Neural cell (in vitro differentiated cells): ENCODE data around the gene ADAMTS15. TPM values are rescaled to one million over a fixed set of nuclear protein-coding genes. Genes with fewer than 3 reads are reported as not detected.

Source experiments
- H2AFZ ChIP-seq: fragments of 200-600, 300-800 bp; sonication (generic), shearing (Covaris generic); 2 replicates; pipeline ENCODE4 v1.6.0; 2014; ENCODE audit warnings: low read depth, mild to moderate bottlenecking, antibody characterized with exemption, low read length, moderate library complexity
- H3F3A ChIP-seq: fragments of 200-600 bp; shearing (Covaris generic); 2 replicates; pipeline ENCODE4 v1.6.1; 2016; ENCODE audit warnings: mild to moderate bottlenecking, moderate library complexity, mixed read lengths, antibody characterized with exemption, low read length; ENCODE audit not compliant: insufficient read depth, poor library complexity, severe bottlenecking
- H3K27ac ChIP-seq: fragments of 200-600, 300-800 bp; sonication (generic), shearing (Covaris generic); 2 replicates; pipeline ENCODE4 v1.5.1; 2014; ENCODE audit warnings: mild to moderate bottlenecking, low read length, moderate library complexity
- H3K27me3 ChIP-seq: fragments of 300-800, 200-600 bp; sonication (generic), shearing (Covaris generic); 2 replicates; pipeline ENCODE4 v1.6.0; 2014; ENCODE audit warnings: mild to moderate bottlenecking, low read depth, low read length, moderate library complexity; ENCODE audit not compliant: insufficient read depth
- H3K36me3 ChIP-seq: fragments of 300-800, 200-600 bp; sonication (generic), shearing (Covaris generic); 2 replicates; pipeline ENCODE4 v1.5.1; 2014; ENCODE audit warnings: mild to moderate bottlenecking, antibody characterized with exemption, low read length, moderate library complexity; ENCODE audit not compliant: insufficient read depth
- H3K4me2 ChIP-seq: fragments of 300-800, 200-600 bp; sonication (generic), shearing (Covaris generic); 2 replicates; pipeline ENCODE4 v1.6.0; 2014; ENCODE audit warnings: mild to moderate bottlenecking, low read length
- H3K4me3 ChIP-seq: fragments of 300-800, 200-600 bp; sonication (generic), shearing (Covaris generic); 2 replicates; pipeline ENCODE4 v1.5.1; 2014; ENCODE audit warnings: mild to moderate bottlenecking, low read length, moderate library complexity
- H3K79me2 ChIP-seq: fragments of 200-600 bp; shearing (Covaris generic); replicated peaks from 2 replicates; pipeline ENCODE4 v1.6.0; 2014; ENCODE audit warnings: mild to moderate bottlenecking, low read length, moderate library complexity; ENCODE audit not compliant: insufficient read depth
- H3K9ac ChIP-seq: fragments of 300-800, 200-600 bp; sonication (generic), shearing (Covaris generic); 2 replicates; pipeline ENCODE4 v1.6.1; 2016; ENCODE audit warnings: mild to moderate bottlenecking, low read length, mixed read lengths
- H3K9me2 ChIP-seq: fragments of 200-600 bp; shearing (Covaris generic); 2 replicates; pipeline ENCODE4 v1.6.1; 2016; ENCODE audit warnings: mild to moderate bottlenecking, low read length, mixed read lengths; ENCODE audit not compliant: insufficient read depth
- H3K9me3 ChIP-seq: fragments of 200-600, 300-800 bp; sonication (generic), shearing (Covaris generic); 2 replicates; pipeline ENCODE4 v1.6.1; 2016; ENCODE audit warnings: mild to moderate bottlenecking, mixed run types, low read length, moderate library complexity, mixed read lengths
- H4K20me1 ChIP-seq: fragments of 200-600 bp; shearing (Covaris generic); 2 replicates; pipeline ENCODE4 v1.6.1; 2016; ENCODE audit warnings: mild to moderate bottlenecking, mixed run types; ENCODE audit not compliant: insufficient read depth
- CTCF ChIP-seq: fragments of 450-650 bp; IDR thresholded peaks from 2 replicates; pipeline ENCODE4 v1.5.1; 2014; ENCODE audit warnings: antibody characterized with exemption, mild to moderate bottlenecking, moderate library complexity; ENCODE audit not compliant: poor library complexity, severe bottlenecking
- EP300 ChIP-seq: fragments of 450-650 bp; conservative IDR thresholded peaks from 2 replicates; pipeline ENCODE4 v1.6.1; 2014; ENCODE audit warnings: antibody characterized with exemption, mild to moderate bottlenecking, moderate library complexity; ENCODE audit not compliant: poor library complexity, severe bottlenecking
- EZH2 ChIP-seq: fragments of 200-600, 300-800 bp; shearing (Covaris generic), sonication (generic); IDR thresholded peaks from 2 replicates; pipeline ENCODE4 v1.6.1; 2014; ENCODE audit warnings: antibody characterized with exemption, low read length, borderline replicate concordance, mild to moderate bottlenecking; ENCODE audit not compliant: insufficient read depth, poor library complexity, severe bottlenecking
- MXI1 ChIP-seq: fragments of 450-650 bp; conservative IDR thresholded peaks from 2 replicates; pipeline ENCODE4 v1.6.1; 2014; ENCODE audit warnings: antibody characterized with exemption, mild to moderate bottlenecking; ENCODE audit not compliant: poor library complexity, severe bottlenecking
- POLR2AphosphoS5 ChIP-seq: IDR thresholded peaks from 2 replicates; pipeline ENCODE4 v1.6.1; 2012
- RAD21 ChIP-seq: fragments of 450-650 bp; conservative IDR thresholded peaks from 2 replicates; pipeline ENCODE4 v1.6.1; 2014; ENCODE audit warnings: antibody characterized with exemption, mild to moderate bottlenecking, moderate library complexity
- SMC3 ChIP-seq: fragments of 450-650 bp; conservative IDR thresholded peaks from 2 replicates; pipeline ENCODE4 v1.6.1; 2014; ENCODE audit warnings: antibody characterized with exemption, mild to moderate bottlenecking, moderate library complexity; ENCODE audit not compliant: poor library complexity
- TAF1 ChIP-seq: IDR thresholded peaks from 2 replicates; pipeline ENCODE4 v1.6.1; 2012; ENCODE audit warnings: low read depth
- polyA plus RNA-seq: library from polyadenylated mRNA; depleted of rRNA; stranded (reverse); fragments of >200 nt; gene quantifications from 2 replicates; pipeline ENCODE4 v1.2.3, GENCODE V29; 2014
- TF ChIP-seq, protein P1 (sequence below): IDR thresholded peaks from 2 replicates; pipeline ENCODE4 v1.6.1; 2012; ENCODE audit warnings: borderline replicate concordance

The ADAMTS15 gene
- polyA plus RNA-seq, 1 donor from 2014 or later: 1.1 TPM

DNA sequence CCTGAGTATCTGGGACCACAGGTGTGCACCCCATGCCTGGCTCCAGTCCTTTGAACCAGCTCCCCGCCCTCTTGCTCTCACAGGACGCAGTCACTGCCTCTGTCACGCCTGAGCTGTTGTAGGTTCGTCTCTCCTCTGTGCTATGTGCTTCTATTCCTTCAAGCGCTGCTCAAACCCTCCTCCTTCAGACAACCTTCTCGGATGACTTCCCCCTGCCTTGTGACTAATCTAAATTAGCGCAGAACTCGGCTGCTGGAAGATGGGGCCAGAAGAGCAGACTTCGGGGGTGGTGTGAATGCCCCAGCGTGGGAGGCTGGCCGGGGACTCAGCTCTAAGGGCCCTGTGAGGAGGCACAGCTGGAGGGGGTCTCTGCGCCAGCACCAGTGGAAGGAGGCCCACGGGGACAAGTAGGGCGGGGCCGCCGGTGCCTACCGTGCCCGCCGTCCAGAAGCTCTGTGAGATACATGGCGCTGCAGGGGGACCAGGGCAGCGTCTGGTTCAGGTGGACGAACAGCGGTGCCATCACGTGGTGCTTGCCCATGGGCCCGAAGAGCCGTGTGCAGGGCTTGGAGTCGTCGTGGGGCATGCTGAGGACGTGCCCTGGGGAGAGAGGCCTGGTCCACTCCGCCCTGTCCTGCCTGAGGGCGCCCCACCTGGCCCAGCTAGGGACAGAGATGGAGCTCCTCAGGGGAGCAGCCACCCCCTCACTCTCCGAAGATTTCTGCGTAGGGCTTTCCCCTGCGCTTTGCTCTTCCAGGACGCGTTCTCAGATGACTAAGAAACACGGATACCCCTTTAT is 32.5 kb upstream of the ADAMTS15 start:
- Histone ChIP-seq H4K20me1 (no peaks in the 10 kb centered on the region), H3K79me2 (no peaks in the 10 kb centered on the region), H3F3A (no peaks in the 10 kb centered on the region), H3K36me3 (no peaks in the 10 kb centered on the region), H3K4me2 (no peak overlapping the region), H3K9me3 (no peaks in the 10 kb centered on the region), H3K9ac (no peak overlapping the region), H3K27me3 (no peaks in the 10 kb centered on the region), H3K27ac (no peak overlapping the region), H3K9me2 (no peaks in the 10 kb centered on the region), H3K4me3 (no peak overlapping the region), H2AFZ (no peak overlapping the region)
- TF ChIP-seq SMC3 (no peak), POLR2AphosphoS5 (no peak), MXI1 (no peak), EZH2 (no peak), TAF1 (no peak), RAD21 (no peak), CTCF (no peak), EP300 (no peak)
- TF ChIP-seq, protein P1, sequence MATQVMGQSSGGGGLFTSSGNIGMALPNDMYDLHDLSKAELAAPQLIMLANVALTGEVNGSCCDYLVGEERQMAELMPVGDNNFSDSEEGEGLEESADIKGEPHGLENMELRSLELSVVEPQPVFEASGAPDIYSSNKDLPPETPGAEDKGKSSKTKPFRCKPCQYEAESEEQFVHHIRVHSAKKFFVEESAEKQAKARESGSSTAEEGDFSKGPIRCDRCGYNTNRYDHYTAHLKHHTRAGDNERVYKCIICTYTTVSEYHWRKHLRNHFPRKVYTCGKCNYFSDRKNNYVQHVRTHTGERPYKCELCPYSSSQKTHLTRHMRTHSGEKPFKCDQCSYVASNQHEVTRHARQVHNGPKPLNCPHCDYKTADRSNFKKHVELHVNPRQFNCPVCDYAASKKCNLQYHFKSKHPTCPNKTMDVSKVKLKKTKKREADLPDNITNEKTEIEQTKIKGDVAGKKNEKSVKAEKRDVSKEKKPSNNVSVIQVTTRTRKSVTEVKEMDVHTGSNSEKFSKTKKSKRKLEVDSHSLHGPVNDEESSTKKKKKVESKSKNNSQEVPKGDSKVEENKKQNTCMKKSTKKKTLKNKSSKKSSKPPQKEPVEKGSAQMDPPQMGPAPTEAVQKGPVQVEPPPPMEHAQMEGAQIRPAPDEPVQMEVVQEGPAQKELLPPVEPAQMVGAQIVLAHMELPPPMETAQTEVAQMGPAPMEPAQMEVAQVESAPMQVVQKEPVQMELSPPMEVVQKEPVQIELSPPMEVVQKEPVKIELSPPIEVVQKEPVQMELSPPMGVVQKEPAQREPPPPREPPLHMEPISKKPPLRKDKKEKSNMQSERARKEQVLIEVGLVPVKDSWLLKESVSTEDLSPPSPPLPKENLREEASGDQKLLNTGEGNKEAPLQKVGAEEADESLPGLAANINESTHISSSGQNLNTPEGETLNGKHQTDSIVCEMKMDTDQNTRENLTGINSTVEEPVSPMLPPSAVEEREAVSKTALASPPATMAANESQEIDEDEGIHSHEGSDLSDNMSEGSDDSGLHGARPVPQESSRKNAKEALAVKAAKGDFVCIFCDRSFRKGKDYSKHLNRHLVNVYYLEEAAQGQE: no peak

DNA sequence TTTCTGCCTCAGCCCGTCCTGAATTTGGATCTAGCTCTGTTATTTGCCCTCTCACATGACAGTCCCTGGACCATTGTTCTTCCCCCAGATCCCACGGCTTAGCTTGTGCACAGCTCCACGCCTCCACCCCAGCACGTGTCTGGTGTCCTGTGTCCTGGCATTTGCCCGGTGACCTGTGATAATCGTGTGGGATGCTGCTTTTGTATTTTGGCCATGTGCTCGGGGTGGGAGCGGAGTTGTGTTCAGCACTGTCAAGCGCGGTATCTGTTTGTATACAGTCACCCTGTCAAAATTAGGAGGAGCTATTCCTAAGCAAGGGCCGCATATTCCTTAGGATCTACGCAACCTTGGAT is 31.9 kb upstream of the ADAMTS15 start:
- H3K27ac ChIP-seq: no peak overlapping the region
- no peaks in the 10 kb centered on the region for H3K9me2 ChIP-seq
- H3K9ac ChIP-seq: no peak overlapping the region
- no peaks in the 10 kb centered on the region for H3K36me3 ChIP-seq
- no peaks in the 10 kb centered on the region for H3K27me3 ChIP-seq
- no peak overlapping the region for H3K4me2 ChIP-seq
- H2AFZ ChIP-seq: no peak overlapping the region
- TF ChIP-seq TAF1 (no peak), RAD21 (no peak), EP300 (no peak), CTCF (no peak), MXI1 (no peak), EZH2 (no peak), POLR2AphosphoS5 (no peak), SMC3 (no peak)
- TF ChIP-seq, protein P1: no peak
- no peak overlapping the region for H3K4me3 ChIP-seq
- H3F3A ChIP-seq: no peaks in the 10 kb centered on the region
- no peaks in the 10 kb centered on the region for H3K9me3 ChIP-seq
- H4K20me1 ChIP-seq: no peaks in the 10 kb centered on the region
- H3K79me2 ChIP-seq: no peaks in the 10 kb centered on the region
